HG03469 (cell line): ENCODE results near the gene BUB1.
"Not testable (repeated sequence)": the region's sequence is repeated elsewhere in the genome, so short reads cannot be mapped to it uniquely, and the experiment has no call there.

Experiments
- ATAC-seq: cut with Tn5 transposase; IDR thresholded peaks from one replicate; pipeline ENCODE4 v1.9.1; 2021; ENCODE audit warnings: mild to moderate bottlenecking, moderate library complexity, moderate number of reproducible peaks; ENCODE audit not compliant: unreplicated experiment

Gene BUB1

DNA sequence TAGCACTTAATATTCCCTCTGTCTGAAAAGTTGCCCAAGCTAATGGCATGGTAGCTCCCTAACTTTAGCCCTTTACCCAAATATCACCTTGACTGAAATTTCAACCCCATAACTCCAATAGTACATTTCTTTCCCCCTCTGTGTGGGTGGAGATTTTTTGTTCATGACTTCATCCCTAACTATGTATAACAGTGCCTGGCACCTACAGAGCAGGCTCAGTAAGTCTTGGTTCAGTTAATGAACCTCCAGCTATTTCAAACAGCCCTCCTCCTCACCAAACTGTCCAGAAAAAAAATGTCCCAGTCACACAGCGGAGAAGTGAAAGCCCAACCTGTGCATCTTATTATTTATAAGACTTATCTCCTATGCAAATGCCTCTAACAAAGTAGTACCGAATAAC is 18.6 kb downstream of the BUB1 start:
- no peak for ATAC-seq

DNA sequence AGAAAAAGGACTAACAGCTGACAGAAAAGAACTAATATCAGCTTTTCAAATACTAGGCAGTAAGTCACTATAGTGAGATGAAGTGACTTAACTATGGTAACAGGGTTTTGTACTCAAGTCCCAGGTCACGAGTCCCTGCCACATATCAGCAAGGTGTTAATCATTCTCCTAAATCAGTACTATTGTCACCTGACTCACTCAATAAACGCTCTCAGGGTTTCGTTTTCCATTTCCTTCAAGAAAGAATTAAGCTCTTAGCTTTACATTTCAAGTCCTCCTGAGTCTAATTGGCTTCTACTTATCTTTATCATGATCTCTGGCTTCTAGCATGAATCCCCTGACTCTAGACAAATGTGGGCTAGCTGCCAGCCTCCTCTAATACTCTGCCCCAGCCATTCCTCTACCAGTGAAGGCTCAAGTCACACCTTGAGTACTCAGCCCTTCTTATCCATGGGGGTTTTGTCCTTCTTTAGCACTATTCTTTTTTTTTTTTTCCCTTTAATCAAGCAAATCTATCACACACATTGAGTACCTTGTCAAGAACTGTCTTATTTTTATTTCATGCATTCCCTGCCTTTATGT is 20.0 kb downstream of the BUB1 start:
- ATAC-seq = no peak

DNA sequence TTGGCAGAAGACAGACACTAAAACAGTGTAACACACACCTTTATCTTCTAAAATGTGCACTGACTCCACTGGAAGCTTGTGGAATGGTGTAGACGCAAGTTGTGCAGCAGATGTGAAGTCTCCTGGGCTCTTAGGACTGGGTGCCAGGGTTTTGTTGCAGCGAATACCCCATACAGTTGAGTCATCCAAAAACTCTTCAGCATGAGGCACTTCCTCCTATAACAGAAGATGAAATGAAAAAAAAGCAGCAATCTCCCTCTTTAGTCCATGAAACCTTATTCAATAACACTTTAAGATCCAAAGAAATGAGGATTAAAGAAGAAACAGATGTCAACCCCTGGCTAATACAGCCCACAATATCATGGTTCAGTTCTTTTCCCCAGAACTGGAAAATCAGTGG is 22.2 kb downstream of the BUB1 start:
- ATAC-seq = no peak

DNA sequence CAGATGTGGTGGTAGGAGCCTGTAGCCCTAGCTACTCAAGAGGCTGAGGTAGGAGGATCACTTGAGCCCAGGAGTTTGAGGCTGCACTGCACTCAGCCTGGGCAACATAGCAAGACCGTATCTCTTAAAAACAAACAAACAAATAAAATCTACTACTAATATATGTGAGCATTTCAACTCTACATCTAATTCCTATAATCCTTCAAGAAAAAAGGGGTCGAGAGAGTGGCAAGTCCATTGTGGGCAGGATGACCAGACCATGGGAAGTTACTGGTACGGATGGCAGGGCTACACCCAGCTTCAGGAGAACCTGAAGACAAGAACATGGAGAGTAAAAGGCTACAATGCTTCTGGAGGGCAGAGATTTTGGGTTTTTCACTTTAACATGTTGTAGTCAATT is 24.0 kb downstream of the BUB1 start:
- ATAC-seq = no peak

DNA sequence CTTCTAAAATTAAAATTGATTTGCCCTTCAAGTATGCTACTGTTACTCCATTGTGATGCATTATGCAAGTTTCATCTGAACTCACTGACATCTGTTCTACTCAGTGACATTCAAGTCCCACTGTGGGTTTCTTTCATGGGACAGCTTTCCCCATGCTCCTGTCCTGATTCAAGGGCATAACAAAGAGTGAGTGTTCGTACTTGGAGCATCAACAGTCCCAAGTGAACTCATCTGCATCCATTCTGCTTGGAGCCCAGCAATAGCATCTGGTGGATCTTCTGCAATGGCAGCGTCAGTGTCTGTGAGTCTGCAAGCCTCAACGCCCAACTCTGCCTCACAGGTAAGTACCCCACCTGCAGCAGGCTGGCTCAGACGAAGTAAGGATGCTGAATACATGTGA is 27.5 kb downstream of the BUB1 start:
- ATAC-seq = no peak

DNA sequence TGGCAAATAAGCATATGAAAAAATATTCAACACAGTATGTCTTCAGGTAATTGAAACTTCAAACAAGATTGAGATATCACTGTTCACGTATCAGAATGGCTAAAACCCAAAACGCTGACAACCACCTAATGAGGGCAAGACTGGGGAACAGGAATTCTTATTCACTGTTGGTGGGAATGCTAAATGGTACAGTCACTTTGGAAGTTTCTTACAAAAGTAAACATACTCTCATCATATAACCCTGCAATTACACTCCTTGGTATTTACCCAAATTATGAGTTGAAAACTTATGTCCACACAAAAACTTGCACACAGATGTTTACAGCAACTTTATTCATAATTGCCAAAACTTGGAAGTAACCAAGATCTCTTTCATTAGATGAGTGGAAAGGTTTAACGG is 30.1 kb downstream of the BUB1 start:
- ATAC-seq = no peak

DNA sequence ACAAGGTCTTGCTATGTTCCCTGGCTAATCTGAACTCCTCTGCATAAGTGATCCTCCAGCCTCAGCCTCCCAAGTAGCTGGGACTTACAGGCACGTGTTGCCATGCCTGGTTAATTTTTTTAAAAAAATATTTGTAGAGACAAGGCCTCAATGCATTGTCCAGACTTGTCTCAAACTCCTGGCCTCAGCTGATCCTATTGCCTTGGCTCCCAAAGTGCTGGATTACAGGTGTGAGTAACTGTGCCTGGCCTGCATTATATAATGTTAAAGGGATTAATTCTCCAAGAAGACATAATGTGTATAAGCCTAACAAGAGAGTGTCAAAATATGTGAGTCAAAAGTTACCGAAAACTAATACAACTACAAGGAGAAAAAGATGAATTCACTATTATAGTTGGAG is 32.2 kb downstream of the BUB1 start:
- no peak for ATAC-seq

DNA sequence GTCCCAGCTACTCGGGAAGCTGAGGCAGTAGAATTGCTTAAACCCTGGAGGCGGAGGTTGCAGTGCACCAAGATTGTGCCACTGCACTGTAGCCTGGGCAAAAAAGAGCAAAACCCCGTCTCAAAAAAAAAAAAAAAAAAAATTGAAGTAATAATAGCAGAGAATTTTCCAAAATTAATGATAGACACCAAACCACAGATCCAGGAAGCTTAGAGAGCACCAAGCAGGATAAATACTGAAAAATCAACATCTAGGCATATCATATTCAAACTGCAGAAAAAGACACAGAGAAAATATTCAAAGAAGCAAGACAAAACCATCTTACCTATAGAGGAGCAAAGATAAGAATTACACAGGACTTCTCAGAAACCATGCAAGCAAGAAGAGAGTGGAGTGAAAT is 33.5 kb downstream of the BUB1 start:
- no peak for ATAC-seq

DNA sequence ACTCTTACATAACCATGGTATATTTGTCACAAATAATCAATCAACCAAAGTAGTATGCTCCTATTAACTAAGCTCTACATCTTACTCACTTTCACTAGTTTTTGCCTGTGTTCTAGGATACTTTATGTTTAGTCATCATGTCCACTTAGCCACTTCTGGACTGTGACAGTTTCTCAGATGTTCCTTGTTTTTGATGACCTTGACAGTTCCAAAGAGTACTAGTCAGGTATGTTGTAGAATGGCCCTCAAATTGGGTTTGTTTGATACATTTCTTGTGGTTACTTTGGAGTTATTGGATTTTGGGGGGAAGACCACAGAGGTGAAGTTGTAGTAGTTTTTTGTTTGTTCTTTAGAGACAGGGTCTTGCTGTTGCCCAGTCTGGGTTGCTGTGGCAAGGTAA is 35.5 kb downstream of the BUB1 start:
- ATAC-seq = no peak

DNA sequence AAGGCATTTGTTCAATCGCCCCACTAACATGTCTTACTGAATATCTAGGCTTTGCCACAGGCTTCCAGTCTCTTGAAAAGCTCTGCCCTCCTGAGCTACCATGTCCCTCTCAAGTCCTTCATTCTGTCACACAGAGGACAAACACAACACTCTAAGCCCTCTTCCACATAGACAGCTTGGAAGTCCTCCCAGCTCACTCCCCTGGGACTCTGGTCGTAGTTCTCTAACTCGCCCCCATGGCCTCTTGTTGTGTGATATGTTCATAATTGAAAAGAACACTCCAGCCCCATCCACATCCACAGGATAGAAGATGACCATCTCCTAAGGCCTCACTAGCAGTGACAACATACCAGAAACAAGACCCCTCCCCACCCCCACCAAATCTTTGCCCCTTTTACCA is 37.9 kb downstream of the BUB1 start:
- ATAC-seq = no peak

DNA sequence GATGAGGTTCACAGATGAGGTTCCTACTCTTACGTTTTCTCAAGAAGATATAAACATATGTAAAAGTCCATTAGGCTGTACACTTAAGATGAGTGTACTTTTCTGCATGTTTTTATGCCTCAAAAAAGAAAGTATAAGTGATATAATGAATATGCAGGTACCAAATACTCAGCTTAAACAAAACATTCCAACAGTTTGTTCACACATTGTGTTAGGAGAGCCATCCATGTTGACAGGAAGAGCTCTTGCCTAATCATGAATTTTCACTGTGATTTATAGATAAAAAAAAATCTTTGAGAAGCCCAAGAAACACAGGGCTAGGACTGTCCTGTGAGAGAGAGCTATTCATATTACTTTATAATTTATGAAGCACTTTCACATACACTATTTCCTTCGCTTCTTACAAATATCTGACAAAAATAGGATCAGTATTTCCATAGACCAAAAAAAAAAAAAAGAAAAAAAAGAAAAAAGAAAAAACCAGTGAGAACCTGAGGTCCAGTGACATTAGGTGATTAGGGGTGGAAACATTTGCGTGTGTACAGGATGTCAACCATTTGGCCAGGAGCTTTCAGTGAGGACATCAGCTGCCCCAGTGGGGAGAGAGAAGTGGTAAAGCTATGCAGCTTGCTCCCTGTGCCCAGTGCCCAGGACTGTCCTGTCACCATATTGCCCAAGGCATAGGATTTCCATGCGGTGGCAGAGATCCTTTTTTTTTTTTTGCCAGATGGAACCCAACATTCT is 38.7 kb downstream of the BUB1 start:
- ATAC-seq = no peak

DNA sequence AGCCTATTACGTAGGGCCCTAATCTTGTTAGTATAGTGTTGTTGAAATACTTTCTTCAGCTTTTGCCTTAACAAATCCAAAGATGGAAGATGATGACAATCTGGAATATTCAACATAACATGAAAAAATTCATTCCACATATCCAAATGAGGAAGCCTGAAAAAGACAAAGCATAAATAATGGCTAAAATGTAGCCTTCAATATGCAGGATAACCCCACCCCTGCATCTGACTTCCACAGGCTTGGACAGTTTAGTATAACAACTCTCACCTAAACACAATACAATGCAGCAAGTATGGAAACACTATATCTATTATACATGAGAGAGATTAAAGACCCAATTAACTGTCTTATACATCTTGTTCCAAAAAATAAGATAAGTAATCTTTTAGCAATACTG is 39.9 kb downstream of the BUB1 start:
- ATAC-seq = no peak

DNA sequence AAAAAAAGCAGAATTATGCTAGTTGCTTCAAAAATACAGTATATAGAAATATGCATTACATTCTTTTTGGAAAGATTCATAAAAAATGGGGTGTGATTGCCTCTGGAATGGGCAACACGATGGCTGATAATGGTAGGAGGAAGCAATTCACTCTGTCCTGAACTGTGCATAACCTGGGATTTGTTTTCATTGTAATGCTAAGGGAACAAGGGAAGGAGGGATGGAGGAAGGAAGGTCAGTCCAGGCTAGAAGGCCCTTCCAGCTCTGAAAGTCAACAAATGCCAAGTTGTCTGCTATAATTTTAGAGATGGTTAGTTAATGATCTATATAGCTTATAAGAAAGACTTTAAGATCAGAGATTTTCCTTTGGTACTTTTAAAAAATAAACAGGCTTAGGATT is 40.8 kb downstream of the BUB1 start:
- no peak for ATAC-seq

DNA sequence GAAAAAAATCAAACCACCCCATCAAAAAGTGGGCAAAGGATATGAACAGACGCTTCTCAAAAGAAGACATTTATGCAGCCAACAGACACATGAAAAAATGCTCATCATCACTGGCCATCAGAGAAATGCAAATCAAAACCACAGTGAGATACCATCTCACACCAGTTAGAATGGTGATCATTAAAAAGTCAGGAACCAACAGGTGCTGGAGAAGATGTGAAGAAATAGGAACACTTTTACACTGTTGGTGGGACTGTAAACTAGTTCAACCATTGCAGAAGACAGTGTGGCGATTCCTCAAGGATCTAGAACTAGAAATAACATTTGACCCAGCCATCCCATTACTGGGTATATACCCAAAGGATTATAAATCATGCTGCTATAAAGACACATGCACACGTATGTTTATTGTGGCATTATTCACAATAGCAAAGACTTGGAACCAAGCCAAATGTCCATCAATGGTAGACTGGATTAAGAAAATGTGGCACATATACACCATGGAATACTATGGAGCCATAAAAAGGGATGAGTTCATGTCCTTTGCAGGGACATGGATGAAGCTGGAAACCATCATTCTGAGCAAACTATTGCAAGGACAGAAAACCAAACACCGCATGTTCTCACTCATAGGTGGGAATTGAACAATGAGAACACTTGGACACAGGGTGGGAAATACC is 41.8 kb downstream of the BUB1 start:
- ATAC-seq = not testable (repeated sequence)

DNA sequence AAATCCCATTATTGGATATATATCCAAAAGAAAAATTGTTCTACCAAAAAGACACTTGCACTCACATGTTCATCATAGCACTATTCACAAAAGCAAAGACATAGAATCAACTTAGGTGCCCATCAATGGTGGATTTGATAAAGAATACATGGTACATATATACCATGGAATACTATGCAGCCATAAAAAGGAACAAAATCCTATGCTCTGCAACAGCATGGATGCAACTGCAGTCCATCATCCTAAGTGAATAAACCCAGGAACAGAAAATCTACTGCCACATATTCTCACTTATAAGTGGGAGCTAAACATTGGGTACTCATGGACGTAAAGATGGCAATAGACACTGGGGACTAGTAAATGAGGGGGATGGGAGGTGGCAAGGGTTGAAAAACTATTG is 50.5 kb downstream of the BUB1 start:
- not testable (repeated sequence) for ATAC-seq

DNA sequence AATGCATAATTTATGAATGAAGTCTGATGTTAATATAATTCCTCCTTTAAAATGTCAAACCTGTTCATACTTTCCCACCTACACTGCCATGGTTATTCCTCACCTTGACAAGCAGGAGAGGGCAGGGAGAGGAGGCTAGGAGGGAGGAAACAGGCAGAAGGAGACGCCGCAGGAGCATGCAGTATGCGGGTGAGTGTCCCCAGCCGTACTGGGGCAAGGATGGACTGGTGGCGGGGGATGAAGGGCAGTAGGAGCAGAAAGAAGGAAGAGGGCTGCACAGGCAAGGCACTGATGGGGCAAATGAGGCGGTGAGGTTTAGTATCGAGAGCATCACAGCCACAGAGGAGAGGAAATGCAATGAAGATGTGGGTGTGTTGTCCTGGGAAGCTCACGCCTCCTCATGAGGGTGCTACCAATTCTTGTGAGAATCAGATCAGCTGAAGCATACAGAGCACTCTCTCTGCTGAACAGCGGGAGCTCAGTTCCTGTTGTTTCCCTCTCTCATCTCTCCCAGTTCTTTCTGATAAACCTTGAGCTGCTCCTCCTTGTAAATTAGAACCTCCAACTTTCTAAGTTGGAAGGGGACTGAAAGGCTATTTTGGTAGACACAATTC is 58.4 kb downstream of the BUB1 start:
- not testable (repeated sequence) for ATAC-seq

DNA sequence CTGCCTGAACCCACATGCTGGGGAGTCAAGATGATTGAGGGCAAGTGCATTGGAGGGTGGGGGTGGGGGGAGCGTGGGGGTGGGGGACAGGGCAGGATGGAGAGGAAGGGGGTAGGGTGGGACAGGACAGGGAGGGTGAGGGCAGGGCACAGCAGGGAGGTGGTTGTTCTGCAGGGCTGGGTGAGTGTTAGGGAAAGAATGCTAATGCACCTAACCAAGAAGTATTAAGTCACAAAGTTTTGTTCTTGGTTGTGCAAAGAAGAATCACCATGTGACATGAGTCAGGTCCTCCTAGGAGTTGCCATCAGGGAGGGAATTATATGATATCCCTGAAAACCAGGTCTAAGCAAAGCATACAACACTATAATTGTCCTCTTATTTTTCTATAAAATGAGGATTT is 63.9 kb downstream of the BUB1 start:
- not testable (repeated sequence) for ATAC-seq

DNA sequence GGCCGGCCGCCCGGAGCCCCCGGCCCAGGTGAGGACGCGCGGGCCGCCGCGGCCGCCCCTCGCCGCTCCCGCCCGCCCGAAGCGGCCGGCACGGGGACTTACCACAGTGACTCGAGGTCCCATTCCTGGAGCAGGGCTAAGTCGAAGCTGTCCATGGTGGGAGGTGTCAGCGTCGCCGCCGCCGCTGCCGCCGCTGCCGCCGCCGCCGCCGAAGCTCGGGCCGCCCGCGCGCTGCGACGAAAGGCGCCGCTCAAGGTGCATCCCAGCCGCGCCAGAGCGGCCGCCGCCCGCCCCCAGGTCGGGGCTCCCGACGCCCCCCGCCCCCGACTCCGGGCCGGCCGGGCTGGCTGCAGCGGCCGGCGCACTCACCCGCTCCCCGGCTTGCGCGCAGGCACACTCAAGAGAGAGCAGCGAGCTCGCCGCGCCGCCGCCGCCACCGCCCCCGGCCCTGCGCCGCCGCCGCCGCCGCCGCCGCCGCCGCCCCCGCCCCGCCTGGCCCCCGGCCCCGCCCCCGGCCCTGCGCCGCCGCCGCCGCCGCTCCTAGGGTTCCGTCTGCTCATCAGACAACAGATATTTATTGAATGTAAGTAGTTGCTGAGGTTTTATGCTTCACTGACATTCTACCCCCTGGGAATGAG is 67.1 kb downstream of the BUB1 start:
- not testable (repeated sequence) for ATAC-seq

DNA sequence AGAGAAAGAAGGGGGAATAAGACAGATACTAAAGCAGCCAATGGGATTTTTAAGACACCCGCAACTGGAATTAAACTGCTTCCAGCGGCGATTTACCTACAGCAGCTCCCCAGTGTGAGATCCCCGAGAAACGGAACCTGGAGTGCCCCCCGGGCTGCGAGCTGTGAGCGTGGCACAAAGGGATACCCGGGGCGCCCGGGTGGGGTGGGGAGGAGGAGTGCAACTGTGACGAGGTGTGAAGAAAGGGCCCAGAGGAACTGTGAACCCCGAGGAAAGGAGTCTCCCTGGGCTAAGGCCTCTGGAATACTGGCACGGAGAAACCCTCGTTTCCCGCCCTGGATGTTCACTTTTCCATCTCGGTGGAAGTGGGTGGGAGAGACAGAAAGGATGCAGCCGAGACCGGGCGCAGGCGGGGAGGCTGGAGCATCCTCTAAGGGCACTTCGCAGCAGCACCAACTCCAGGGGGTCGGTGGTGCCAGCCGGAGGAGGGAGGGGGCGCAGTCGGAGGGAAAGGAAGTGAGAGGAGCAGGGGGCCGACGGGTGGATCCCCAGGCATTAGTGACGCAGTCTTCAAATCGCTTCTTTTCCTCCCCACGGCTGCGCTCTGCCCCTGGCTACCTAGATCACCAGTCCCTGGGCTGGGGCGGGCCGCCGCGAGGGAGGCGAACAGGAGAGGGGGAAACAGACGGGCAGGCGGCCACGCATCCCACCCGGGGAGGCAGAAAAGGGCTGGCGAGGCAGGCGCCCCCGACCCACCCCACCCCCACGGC is 67.8 kb downstream of the BUB1 start:
- not testable (repeated sequence) for ATAC-seq

DNA sequence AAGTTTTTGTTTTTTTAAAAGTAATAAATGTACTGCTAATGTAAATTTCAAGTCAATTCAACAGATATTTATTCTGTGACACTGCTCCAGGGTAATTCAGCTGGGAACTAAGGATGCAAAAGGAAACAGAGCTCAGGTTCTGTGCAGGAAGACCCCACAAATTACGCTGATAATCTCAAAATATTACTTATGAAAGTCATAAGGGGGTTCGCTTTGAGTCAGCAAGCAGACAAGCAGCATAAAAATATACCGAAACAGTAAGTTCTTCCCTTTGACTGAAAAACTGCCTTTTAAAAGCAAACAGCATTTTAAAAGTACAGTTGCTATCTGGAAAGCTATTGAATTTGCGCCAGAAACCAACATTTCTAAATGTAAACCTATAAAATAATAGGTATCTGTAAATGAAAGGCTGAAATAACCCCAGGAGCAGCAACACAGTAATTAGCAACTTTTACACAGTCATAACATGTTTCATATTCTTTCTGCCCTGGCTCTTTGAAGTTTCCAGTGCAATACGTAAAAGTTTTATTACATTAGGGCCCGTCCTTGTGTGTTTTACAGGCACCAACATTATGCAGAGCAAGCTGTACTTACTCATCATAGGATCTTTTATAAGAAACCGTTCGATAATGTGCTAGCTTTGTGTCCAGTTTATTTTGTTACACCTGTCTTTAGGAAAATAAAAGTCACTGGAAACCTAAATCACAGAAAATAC is 68.9 kb downstream of the BUB1 start:
- ATAC-seq = not testable (repeated sequence)
